ENCODE measurements around the gene SRRM2.
A peak's percentile ranks its signal among the peaks of the same experiment; 100 is the strongest.

SRRM2 gene

GRCh38 chr16:2775765-2776499 lies 23.5 kb downstream of the SRRM2 start:
- FAIRE-seq (no peak), DNase-seq (ENCODE audit: low spot score) (no peak)

- DNase-seq (ENCODE audit: low spot score) (no peak), FAIRE-seq (no peak)
Measured at GRCh38 chr16:2776500-2777139, 24.2 kb downstream of the SRRM2 start.

GRCh38 chr16:2777231-2777902 lies 24.9 kb downstream of the SRRM2 start, which contains the start of gene ELOB:
TSS of gene ELOB (minus strand) at chr16:2777280. CDS start at chr16:2777239, 41 bp downstream.
- FAIRE-seq (no peak), DNase-seq (ENCODE audit: low spot score) (peak; percentile 59)

GRCh38 chr16:2777903-2778629 lies 25.6 kb downstream of the SRRM2 start:
- DNase-seq (ENCODE audit: low spot score) (no peak), FAIRE-seq (no peak)

GRCh38 chr16:2778630-2778958 lies 26.2 kb downstream of the SRRM2 start:
- FAIRE-seq (no peak), DNase-seq (ENCODE audit: low spot score) (no peak)

GRCh38 chr16:2779151-2779920 lies 26.9 kb downstream of the SRRM2 start:
- no peak for FAIRE-seq

GRCh38 chr16:2779978-2780898 lies 27.8 kb downstream of the SRRM2 start:
- FAIRE-seq: no peak
- DNase-seq (ENCODE audit: low spot score): no peak

More at GRCh38 chr16:2779151-2779920, 26.9 kb downstream of the SRRM2 start:
- DNase-seq (ENCODE audit: low spot score): no peak

- FAIRE-seq (no peak), DNase-seq (ENCODE audit: low spot score) (no peak)
Measured at GRCh38 chr16:2782583-2783351, 30.3 kb downstream of the SRRM2 start.

GRCh38 chr16:2783581-2784357 lies 31.3 kb downstream of the SRRM2 start:
- no peak for FAIRE-seq
- no peak for DNase-seq (ENCODE audit: low spot score)

- no peak for DNase-seq (ENCODE audit: low spot score)
- no peak for FAIRE-seq
Measured at GRCh38 chr16:2784358-2785100, 32.1 kb downstream of the SRRM2 start.

GRCh38 chr16:2785101-2785991 lies 32.9 kb downstream of the SRRM2 start:
- FAIRE-seq (no peak), DNase-seq (ENCODE audit: low spot score) (no peak)

GRCh38 chr16:2786061-2786825 lies 33.8 kb downstream of the SRRM2 start:
- DNase-seq (ENCODE audit: low spot score): no peak
- no peak for FAIRE-seq

GRCh38 chr16:2786826-2787151 lies 34.4 kb downstream of the SRRM2 start:
- DNase-seq (ENCODE audit: low spot score) (no peak), FAIRE-seq (no peak)

GRCh38 chr16:2787406-2787805 lies 35.0 kb downstream of the SRRM2 start, which contains the start of gene PRSS33:
TSS of gene PRSS33 (minus strand) at chr16:2787560. CDS start at chr16:2786547, 1,013 bp downstream.
- DNase-seq (ENCODE audit: low spot score) (no peak), FAIRE-seq (no peak)

- FAIRE-seq (no peak), DNase-seq (ENCODE audit: low spot score) (no peak)
Measured at GRCh38 chr16:2787961-2788360, 35.5 kb downstream of the SRRM2 start.

GRCh38 chr16:2790631-2791030 lies 38.2 kb downstream of the SRRM2 start:
- DNase-seq (ENCODE audit: low spot score) (no peak), FAIRE-seq (no peak)

Data from RCC 7860 (cell line).